GM12875 (cell line): ENCODE results near the gene ZMIZ2.
A peak's percentile ranks its signal among the peaks of the same experiment; 100 is the strongest.

ENCODE experiments used
- H3K4me3 ChIP-seq: one replicate; pipeline ENCODE4 v1.5.1; 2011; ENCODE audit warnings: low read depth, low read length, control low read depth
- TF ChIP-seq, protein P1 (sequence below): IDR thresholded peaks from 2 replicates; pipeline ENCODE4 v1.5.1; 2011; ENCODE audit warnings: low read depth, mild to moderate bottlenecking, control low read depth, inconsistent platforms, low read length, moderate library complexity, borderline replicate concordance; ENCODE audit not compliant: insufficient read depth

Gene ZMIZ2

GRCh38 chr7:44738876-44739665 lies 9.6 kb upstream of the ZMIZ2 start:
- no peak overlapping the region for H3K4me3 ChIP-seq
- TF ChIP-seq, protein P1, sequence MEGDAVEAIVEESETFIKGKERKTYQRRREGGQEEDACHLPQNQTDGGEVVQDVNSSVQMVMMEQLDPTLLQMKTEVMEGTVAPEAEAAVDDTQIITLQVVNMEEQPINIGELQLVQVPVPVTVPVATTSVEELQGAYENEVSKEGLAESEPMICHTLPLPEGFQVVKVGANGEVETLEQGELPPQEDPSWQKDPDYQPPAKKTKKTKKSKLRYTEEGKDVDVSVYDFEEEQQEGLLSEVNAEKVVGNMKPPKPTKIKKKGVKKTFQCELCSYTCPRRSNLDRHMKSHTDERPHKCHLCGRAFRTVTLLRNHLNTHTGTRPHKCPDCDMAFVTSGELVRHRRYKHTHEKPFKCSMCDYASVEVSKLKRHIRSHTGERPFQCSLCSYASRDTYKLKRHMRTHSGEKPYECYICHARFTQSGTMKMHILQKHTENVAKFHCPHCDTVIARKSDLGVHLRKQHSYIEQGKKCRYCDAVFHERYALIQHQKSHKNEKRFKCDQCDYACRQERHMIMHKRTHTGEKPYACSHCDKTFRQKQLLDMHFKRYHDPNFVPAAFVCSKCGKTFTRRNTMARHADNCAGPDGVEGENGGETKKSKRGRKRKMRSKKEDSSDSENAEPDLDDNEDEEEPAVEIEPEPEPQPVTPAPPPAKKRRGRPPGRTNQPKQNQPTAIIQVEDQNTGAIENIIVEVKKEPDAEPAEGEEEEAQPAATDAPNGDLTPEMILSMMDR: no peak

DNA sequence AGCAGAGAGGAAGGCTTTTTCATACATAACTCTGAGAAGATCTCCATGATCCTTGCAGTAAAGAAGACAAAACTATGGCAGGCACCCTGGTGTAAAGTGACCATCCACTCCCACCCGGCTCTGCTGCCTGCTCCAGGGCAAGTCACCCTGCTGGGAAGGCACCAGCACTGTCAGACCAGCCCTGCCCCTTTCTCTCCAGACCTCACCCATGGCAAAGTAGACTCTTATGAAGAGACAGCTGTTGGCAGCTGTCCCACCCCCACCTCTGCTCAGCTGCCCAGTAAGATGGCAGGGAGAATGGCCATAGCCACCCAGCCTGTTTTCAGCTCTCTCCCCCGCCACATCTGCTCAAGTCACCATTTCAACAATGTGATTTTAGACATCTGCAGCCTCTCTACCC lies 8.6 kb upstream of the ZMIZ2 start:
- H3K4me3 ChIP-seq: no peak overlapping the region
- TF ChIP-seq, protein P1: no peak

DNA sequence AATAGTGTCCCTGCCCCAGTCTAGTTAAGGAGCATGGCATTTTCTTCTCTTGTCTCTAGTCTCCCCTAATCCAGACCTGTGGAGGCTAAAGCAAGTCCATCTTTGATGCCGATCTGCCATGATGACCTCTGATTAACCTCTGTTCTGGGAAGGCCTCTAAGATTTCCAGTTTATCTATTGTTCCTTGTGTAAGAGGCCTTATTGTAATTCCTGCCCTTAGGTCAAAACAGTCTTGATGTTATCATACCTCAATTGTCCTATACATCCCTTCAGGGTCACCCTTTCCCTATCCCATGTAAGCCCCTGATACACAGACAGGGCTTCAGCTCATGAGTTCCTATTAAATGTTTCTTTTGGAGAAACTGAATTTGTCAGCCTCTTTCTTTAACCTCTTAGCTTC lies 4.9 kb upstream of the ZMIZ2 start:
- no peak overlapping the region for H3K4me3 ChIP-seq
- TF ChIP-seq, protein P1: no peak

- H3K4me3 ChIP-seq: peak overlapping the region; percentile 95
- TF ChIP-seq, protein P1: no peak
Measured at GRCh38 chr7:44748948-44749731, 493 bp downstream of the ZMIZ2 start.

GRCh38 chr7:44749992-44750391 lies 1.3 kb downstream of the ZMIZ2 start:
- TF ChIP-seq, protein P1: no peak
- peak overlapping the region; percentile 95 for H3K4me3 ChIP-seq

DNA sequence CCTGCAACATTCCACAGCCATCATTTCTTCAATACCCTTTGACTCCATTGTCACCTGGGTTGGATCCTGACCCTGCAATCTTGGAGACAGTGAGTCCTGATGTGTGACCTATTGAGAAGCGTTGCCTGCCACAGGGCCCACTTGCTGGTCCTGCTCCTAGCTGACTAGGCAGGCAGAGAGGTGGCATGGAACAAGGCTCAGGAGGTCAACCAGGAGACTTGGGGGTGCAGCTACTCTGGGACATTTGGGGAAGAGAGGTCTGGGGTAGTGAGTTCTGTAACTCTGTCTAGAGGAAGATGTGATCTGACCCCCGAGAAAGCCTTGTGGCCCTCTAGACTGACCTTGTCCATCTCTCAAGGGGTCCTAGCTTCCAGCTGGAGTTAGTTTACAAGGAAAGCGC lies 1.8 kb downstream of the ZMIZ2 start:
- TF ChIP-seq, protein P1: no peak
- H3K4me3 ChIP-seq: peak overlapping the region; percentile 95
